Posterior vena cava (tissue), 2 donors: ENCODE data around the gene SAPCD2. TPM values are rescaled to one million over a fixed set of nuclear protein-coding genes. Genes with fewer than 3 reads are reported as not detected.
"Not testable (repeated sequence)": the region's sequence is repeated elsewhere in the genome, so short reads cannot be mapped to it uniquely, and the experiment has no call there.

Experiments
- DNase-seq: peaks from one replicate; pipeline ENCODE4 v3.0.0-alpha.2; 2020; ENCODE audit warnings: low spot score
- intact Hi-C, 2 donors: fragments of 100-400 bp; cut with DNase I; formaldehyde crosslinking; loops; one replicate each; pipeline versions ENCODE4 v1.14.1 to v1.14.2; 2022 to 2023
- total RNA-seq, 2 donors: library from RNA; stranded (reverse); fragmentation: NEBNext Ultra II Directional; extraction: Animal tissue kit (Norgen Biotek cat#: 25700); gene quantifications; one replicate each; pipeline ENCODE4 v1.2.1, GENCODE V29; 2021
- donor health status: DM: yes; HTN: yes; CAD: no.
- donor health status: DM: yes; HTN: yes; CAD: no.

SAPCD2 gene
- total RNA-seq, 2 donors from 2014 or later = 0.33 to 0.42 TPM

- DNase-seq = no peak
- intact Hi-C loops = no loop called here
Observed at GRCh38 chr9:137042751-137043727, 27.3 kb downstream of the SAPCD2 start.

DNA sequence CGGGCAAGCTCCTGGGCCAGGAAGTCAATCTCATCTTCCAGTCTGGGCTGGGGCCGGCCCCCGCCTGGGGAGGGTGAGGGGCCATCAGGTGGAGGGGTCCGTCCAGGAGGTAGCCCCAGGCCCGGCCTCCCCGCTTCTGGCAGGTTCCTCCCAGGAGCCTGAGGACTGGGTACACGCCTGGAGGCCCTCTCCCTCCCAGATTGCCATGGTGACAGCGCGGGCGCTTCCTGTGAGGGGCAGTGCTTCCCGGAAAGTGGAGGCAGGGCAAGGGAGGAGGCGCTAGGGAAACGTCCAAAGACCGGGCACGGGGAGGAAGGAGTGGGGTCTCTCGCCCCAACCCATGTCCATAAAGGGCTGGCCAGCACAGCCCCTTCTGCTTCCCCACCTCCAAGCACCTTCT lies 29.2 kb downstream of the SAPCD2 start:
- no peak for DNase-seq
- intact Hi-C loops = no loop called here

- DNase-seq = no peak
- intact Hi-C loops = no loop called here
Observed at GRCh38 chr9:137040568-137040967, 29.8 kb downstream of the SAPCD2 start.

- intact Hi-C loops = loop anchor here in 1 of 2 donors (10.0 kb wide), 1 partner anchor 195 kb away; the partner anchor contains the start of genes AJM1 and PHPT1
- DNase-seq = no peak
Observed at GRCh38 chr9:137039611-137040366, 30.6 kb downstream of the SAPCD2 start.

DNA sequence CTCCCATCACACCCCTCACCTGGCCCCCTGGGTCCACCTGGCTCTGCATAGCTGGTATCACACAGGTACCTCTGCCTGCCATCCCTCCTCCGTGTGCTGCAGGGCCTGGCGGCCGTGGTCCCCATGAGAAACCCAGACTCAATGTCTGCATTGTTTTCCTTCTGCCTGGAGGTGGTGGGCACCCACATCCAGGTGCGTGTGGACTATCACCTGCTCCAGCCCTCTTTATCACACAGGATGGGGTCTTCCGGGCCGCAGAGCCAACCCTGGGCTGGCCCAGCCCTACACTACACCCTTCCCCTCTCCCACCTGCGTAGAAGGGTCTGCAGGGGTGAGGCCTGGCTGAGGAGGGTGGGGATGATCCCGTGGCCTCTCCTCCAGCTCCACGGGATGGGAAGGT lies 31.4 kb downstream of the SAPCD2 start:
- DNase-seq = no peak
- intact Hi-C loops = loop anchor here in 1 of 2 donors (10.0 kb wide), 1 partner anchor 194 kb away; the partner anchor contains the start of genes AJM1 and PHPT1

DNA sequence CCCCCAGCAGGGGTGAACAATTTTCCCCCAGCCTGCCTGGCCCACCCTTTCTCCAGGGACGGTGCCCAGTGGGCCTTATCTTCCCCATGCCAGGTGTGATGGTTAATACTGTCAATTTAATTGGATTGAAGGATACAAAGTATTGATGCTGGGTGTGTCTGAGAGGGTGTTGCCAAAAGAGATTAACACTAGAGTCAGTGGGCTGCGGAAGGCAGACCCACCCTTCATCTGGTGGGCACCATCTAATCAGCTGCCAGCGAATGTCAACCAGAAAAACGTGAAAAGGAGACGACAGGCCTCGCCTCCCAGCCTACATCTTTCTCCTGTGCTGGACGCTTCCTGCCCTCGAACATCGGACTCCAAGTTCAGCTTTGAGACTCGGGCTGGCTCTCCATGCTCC lies 32.9 kb downstream of the SAPCD2 start:
- no peak for DNase-seq
- intact Hi-C loops = loop anchor here in 1 of 2 donors (10.0 kb wide), 1 partner anchor 193 kb away; the partner anchor contains the start of genes AJM1 and PHPT1

GRCh38 chr9:137037035-137037434 lies 33.3 kb downstream of the SAPCD2 start:
- intact Hi-C loops = loop anchor here in 1 of 2 donors (10.0 kb wide), 1 partner anchor 192 kb away; the partner anchor contains the start of genes AJM1 and PHPT1
- no peak for DNase-seq

DNA sequence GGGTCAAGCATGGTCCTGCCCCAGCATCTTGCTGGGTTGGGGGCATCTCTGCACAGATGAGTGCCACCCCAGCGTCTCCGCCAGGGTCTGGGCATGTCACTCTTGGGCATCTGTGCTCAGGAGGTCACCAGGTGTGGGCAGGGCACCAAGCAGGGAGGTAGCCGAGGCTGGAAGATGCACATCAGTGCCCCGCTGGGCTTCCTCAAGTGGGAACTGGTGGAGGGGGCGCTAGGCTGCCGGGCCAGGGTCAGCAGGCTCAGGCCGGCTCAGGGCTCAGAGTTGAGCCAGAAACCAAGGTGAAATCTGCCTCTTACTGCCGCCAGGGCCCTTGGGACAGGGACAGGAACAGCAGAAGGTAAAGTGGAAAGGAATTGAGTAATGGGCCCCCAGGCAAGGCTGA lies 34.4 kb downstream of the SAPCD2 start:
- intact Hi-C loops = loop anchor here (2.0 to 10.0 kb wide), 2 partner anchors 191 to 251 kb away; partner anchors contain the start of genes AJM1 (in 1 of the 2) and PHPT1 (in 1 of the 2)
- no peak for DNase-seq

DNA sequence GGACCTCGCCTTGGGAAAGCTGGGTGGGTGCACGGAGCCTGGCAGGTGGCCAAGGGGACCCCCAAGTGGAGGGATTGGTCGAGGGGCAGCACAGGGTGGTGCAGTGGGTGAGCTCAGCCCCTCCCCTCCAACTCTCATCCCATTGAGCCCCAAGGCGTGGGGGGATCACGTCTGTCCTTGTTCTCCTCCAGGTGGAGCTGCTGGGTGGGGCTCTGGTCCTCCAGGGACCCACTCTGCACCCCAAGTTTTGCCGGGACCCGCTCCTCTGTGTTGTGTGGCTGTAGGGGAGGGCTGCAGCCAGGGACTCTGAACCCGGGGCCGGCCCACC lies 34.9 kb downstream of the SAPCD2 start:
- intact Hi-C loops = loop anchor here (2.0 to 10.0 kb wide), 2 partner anchors 191 to 251 kb away; partner anchors contain the start of genes AJM1 (in 1 of the 2) and PHPT1 (in 1 of the 2)
- DNase-seq = no peak

GRCh38 chr9:137034709-137035506 lies 35.4 kb downstream of the SAPCD2 start:
- peak; percentile 93 for DNase-seq
- intact Hi-C loops = loop anchor here (2.0 to 10.0 kb wide), 2 partner anchors 190 to 250 kb away; partner anchors contain the start of genes AJM1 (in 1 of the 2) and PHPT1 (in 1 of the 2)

DNA sequence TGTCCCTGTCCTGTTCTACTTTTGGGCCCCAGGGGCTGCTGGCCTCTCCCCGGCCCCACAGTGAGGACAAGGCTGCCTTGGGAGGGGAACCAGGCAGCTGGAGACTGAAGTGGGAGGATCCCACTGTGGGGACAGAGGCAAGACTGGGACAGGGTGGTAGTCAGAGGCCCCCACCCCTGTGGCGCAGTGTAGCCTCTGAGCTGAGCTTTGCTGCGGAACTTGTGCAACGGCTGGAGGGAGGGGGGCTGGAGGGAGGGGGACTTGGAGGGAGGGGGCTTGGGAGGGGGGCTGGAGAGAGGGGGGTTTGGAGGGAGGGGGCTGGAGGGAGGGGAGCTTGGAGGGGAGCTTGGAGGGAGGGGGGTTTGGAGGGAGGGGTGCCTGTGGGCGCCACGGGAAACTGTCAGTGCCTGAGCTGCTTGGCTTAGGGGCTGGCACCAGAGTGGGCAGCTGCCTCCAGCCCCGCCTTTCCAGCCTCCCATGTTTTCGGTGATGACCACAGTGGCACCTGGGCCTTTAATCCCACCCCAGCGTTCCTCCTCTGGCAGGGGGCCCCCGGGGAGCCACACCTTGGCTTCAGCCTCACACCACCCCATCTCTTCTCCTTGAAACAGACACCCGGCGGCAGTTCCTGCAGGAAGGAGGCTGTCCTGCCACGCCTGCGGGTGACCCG lies 36.2 kb downstream of the SAPCD2 start:
- intact Hi-C loops = loop anchor here (2.0 to 10.0 kb wide), 2 partner anchors 189 to 249 kb away; partner anchors contain the start of genes AJM1 (in 1 of the 2) and PHPT1 (in 1 of the 2)
- no peak for DNase-seq

- intact Hi-C loops = loop anchor here in 1 of 2 donors (10.0 kb wide), 1 partner anchor 189 kb away; the partner anchor contains the start of genes AJM1 and PHPT1
- not testable (repeated sequence) for DNase-seq
Observed at GRCh38 chr9:137033481-137033880, 36.9 kb downstream of the SAPCD2 start.

DNA sequence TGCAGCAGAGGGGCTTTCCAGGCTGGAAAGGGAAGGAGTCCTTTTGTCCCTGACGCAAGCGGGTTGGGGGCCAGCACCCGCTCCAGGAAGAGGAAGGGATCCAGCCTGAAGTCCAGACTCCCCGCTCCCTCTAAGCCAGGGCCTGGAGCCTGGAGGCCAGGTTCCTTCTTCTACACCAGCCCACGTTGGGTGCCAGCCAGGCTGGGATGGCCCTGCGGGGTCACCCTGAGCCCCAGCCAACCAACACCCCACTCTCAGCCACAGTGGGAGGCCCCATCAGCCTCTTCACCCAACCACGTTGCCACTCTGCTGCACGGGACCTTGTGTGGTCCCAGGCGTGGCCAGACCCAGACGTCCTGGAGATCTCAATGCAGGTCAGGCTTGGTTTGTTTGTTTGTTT lies 37.5 kb downstream of the SAPCD2 start:
- intact Hi-C loops = loop anchor here in 1 of 2 donors (10.0 kb wide), 1 partner anchor 188 kb away; the partner anchor contains the start of genes AJM1 and PHPT1
- peak; percentile 93 for DNase-seq

GRCh38 chr9:137031904-137032640 lies 38.3 kb downstream of the SAPCD2 start, which contains the start of gene FUT7:
Gene FUT7, minus strand, starts transcription at chr9:137032088. Its CDS starts 97 bp downstream, at chr9:137031991.
- no peak for DNase-seq
- intact Hi-C loops = loop anchor here in 1 of 2 donors (10.0 kb wide), 1 partner anchor 187 kb away; the partner anchor contains the start of genes AJM1 and PHPT1

DNA sequence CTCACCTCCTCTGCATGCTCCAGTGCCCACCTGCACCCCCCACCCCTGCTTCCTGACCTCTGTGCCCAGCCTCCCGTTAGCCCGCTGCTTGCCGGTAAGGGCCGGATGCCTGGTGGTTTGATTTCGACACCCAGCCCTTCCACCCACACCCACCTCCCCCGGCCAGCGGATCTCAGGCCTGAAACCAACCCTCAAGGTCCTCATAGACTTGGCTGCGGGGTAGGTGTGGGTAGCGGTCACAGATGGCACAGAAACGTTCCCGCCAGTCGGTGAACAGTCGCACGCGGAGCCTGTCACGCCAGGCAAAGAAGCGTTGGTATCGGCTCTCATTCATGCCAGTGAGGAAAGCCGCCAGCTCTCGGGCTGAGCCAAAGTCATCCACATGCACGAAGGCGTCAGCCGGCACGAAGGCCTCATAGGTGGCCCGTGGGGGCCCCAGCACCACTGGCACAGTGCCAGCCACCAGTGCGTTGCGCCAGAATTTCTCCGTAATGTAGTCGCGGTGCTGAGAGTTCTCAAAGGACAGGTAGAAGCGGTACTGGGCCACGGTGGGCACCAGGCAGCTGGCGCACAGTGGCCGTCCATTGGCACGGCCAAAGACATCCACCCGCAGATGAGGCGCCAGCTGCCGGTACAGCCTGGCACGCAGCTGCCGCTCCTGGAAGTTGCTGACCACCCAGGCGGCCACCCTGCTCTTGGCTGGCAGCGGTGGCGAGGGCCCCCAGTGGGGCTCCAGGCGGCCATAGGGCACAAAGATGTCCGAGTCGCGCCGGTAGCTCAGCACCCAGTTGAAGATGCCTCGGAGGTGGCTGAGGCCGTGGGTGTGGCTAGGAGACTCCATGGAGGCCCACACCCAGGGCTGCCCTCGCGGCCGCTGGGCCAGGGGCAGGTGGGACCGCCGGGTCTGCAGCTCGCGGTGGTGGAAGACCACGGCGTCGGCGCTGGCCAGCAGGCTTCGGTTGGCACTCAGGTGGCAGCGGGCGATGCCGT lies 39.5 kb downstream of the SAPCD2 start:
- intact Hi-C loops = loop anchor here in 1 of 2 donors (10.0 kb wide), 1 partner anchor 186 kb away; the partner anchor contains the start of genes AJM1 and PHPT1
- DNase-seq = no peak

DNA sequence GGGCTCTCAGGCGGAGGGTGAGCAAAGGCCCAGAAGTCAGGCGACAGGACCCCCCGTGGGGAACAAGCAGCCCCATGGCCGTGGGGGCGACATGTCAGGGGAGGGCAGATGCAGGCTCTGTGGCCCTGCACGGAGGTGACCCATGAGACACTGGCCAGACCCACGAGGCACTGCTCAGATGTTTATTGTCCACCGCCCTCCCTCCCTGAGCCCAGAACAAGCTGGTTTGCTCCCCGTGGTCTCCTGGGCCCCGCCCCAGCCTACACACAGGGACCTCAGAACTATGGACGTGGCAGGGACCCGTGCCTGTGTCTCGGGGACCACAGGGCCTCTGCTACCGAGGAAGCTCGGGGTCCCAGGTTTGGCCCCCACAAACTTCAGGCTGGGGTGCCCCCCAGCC lies 40.4 kb downstream of the SAPCD2 start:
- intact Hi-C loops = loop anchor here in 1 of 2 donors (10.0 kb wide), 1 partner anchor 185 kb away; the partner anchor contains the start of genes AJM1 and PHPT1
- DNase-seq = no peak
